ENCODE measurements around the gene RBCK1.
"Not testable (repeated sequence)": the region's sequence is repeated elsewhere in the genome, so short reads cannot be mapped to it uniquely, and the experiment has no call there.

The RBCK1 gene

GRCh38 chr20:382291-383115, 25.6 kb upstream of the RBCK1 start:
- Histone ChIP-seq H3K36me3 (no peaks in the 10 kb centered on the region), H3K9me3 (no peaks in the 10 kb centered on the region), H3K4me1 (no peaks in the 10 kb centered on the region), H3K27me3 (no peaks in the 10 kb centered on the region), H3K4me3 (ENCODE audit: low read depth, low read length) (peak overlapping the region; percentile 64)
- no peak for DNase-seq
- TF ChIP-seq, protein P1, sequence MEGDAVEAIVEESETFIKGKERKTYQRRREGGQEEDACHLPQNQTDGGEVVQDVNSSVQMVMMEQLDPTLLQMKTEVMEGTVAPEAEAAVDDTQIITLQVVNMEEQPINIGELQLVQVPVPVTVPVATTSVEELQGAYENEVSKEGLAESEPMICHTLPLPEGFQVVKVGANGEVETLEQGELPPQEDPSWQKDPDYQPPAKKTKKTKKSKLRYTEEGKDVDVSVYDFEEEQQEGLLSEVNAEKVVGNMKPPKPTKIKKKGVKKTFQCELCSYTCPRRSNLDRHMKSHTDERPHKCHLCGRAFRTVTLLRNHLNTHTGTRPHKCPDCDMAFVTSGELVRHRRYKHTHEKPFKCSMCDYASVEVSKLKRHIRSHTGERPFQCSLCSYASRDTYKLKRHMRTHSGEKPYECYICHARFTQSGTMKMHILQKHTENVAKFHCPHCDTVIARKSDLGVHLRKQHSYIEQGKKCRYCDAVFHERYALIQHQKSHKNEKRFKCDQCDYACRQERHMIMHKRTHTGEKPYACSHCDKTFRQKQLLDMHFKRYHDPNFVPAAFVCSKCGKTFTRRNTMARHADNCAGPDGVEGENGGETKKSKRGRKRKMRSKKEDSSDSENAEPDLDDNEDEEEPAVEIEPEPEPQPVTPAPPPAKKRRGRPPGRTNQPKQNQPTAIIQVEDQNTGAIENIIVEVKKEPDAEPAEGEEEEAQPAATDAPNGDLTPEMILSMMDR (IDR thresholded peaks at IDR 0.05; ENCODE audit: low read depth, low read length) = no peak

DNA sequence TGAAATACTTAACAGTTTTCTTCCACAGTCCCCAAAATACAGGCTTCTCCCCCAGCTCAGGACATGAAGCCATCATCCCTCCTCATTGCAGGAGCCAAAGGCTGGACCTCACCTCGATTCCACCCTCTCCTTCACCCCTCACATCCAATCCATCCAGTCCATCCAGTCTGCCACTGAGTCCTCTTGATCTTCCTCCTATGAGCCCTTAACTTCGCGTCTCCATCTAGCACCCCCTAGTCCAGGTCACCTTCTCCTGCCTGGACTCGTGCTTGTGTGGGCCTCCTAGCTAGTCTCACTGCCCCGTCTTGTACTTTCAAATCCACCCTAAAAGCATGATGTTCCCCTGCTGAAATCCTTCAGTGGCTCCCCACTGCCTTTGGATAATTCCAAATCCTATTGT, 24.2 kb upstream of the RBCK1 start:
- TF ChIP-seq, protein P1 (IDR thresholded peaks at IDR 0.05; ENCODE audit: low read depth, low read length) = no peak
- Histone ChIP-seq H3K4me1 (no peaks in the 10 kb centered on the region), H3K4me3 (ENCODE audit: low read depth, low read length) (no peak overlapping the region), H3K27me3 (no peaks in the 10 kb centered on the region), H3K9me3 (no peaks in the 10 kb centered on the region), H3K36me3 (no peaks in the 10 kb centered on the region)
- DNase-seq = no peak

- no peaks in the 10 kb centered on the region for H3K4me1 ChIP-seq
- H3K27me3 ChIP-seq = no peaks in the 10 kb centered on the region
- H3K4me3 ChIP-seq (ENCODE audit: low read depth, low read length) = no peak overlapping the region
- H3K36me3 ChIP-seq = no peaks in the 10 kb centered on the region
- DNase-seq = no peak
- no peaks in the 10 kb centered on the region for H3K9me3 ChIP-seq
- TF ChIP-seq, protein P1 (IDR thresholded peaks at IDR 0.05; ENCODE audit: low read depth, low read length) = no peak
Measured at GRCh38 chr20:384723-385122, 23.4 kb upstream of the RBCK1 start.

GRCh38 chr20:385448-385847, 22.7 kb upstream of the RBCK1 start:
- no peak overlapping the region for H3K4me3 ChIP-seq (ENCODE audit: low read depth, low read length)
- no peaks in the 10 kb centered on the region for H3K27me3 ChIP-seq
- no peak for DNase-seq
- H3K4me1 ChIP-seq = no peaks in the 10 kb centered on the region
- TF ChIP-seq, protein P1 (IDR thresholded peaks at IDR 0.05; ENCODE audit: low read depth, low read length) = no peak
- H3K36me3 ChIP-seq = no peaks in the 10 kb centered on the region
- no peaks in the 10 kb centered on the region for H3K9me3 ChIP-seq

DNA sequence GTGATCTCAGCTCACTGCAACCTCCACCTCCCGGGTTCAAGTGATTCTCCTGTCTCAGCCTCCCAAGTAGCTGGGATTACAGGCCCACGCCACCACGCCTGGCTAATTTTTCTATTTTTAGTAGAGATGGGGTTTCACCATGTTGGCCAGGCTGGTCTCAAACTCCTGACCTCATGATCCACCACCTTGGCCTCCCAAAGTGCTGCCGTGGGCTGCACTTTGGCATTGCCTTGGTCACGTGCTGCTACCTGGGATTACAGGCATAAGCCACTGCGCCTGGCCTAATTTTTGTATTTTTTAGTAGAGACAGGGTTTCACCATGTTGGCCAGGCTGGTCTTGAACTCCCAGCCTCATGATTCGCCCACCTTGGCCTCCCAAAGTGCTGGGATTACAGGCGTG, 21.5 kb upstream of the RBCK1 start:
- not testable (repeated sequence) for DNase-seq; H3K9me3 ChIP-seq; H3K36me3 ChIP-seq; H3K4me3 ChIP-seq (ENCODE audit: low read depth, low read length); H3K4me1 ChIP-seq; H3K27me3 ChIP-seq

DNA sequence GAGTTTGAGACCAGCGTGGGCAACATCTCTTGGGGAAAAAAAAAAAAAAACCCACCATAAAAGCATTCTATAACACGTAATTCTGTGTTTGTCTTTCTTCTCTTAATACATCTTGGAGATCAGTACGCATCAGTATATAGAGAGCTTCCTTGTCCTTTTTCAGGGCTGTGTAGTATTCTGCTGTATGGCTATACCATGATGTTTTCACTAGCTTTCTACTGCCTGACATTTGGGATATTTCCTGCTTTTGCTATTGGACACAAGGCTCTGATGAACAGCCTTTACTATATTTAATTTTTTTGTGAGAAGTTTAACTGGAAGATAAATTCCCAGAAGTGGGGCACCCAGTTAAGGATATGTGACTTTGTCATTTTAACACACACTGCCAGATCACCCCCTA, 20.6 kb upstream of the RBCK1 start:
- no peak for DNase-seq
- Histone ChIP-seq H3K4me3 (ENCODE audit: low read depth, low read length) (no peak overlapping the region), H3K27me3 (no peaks in the 10 kb centered on the region), H3K9me3 (no peaks in the 10 kb centered on the region), H3K36me3 (no peaks in the 10 kb centered on the region; the same call in 1 of the 2 replicates), H3K4me1 (no peaks in the 10 kb centered on the region)
- TF ChIP-seq, protein P1 (IDR thresholded peaks at IDR 0.05; ENCODE audit: low read depth, low read length) = no peak
